IMR-90 (cell line): ENCODE measurements around the gene MYCT1. TPM values are rescaled to one million over a fixed set of nuclear protein-coding genes. Genes with fewer than 3 reads are reported as not detected.

ENCODE experiments used
- ATAC-seq: fragments of 200-7000 bp; cut with Tn5 transposase; 2 replicates; pipeline ENCODE4 v1.9.1; 2020; ENCODE audit warnings: low read depth, mild to moderate bottlenecking, moderate library complexity
- BruUV-seq: library from RNA; stranded (reverse); fragments of 400-500 nt; replicated peaks from 2 replicates; lab custom pipeline; 2021; lab: Mats Ljungman, UMichigan
- CTCF ChIA-PET: fragments of 300-600 bp; formaldehyde crosslinking; extraction: SDS; loops from one replicate; lab custom pipeline; 2021; ENCODE audit warnings: antibody characterized with exemption; lab: Yijun Ruan, JAX
- POLR2A ChIA-PET: fragments of 300-600 bp; sonication (Branson Sonifier 250); formaldehyde crosslinking; loops from one replicate; lab custom pipeline; 2022; ENCODE audit warnings: antibody characterized with exemption; ENCODE audit not compliant: unreplicated experiment; lab: Charles Lee
- DNase-seq: peaks from one replicate; pipeline ENCODE4 v3.0.0; 2013
- H2AFZ ChIP-seq: replicated peaks from 2 replicates; pipeline ENCODE3; 2013; ENCODE audit warnings: low read length, mild to moderate bottlenecking; ENCODE audit not compliant: poor library complexity
- H2AK5ac ChIP-seq: 2 replicates; pipeline ENCODE4 v1.6.1; 2013; ENCODE audit warnings: low read depth, low read length, inconsistent platforms
- H2AK9ac ChIP-seq: replicated peaks from 2 replicates; pipeline ENCODE3; 2013; ENCODE audit warnings: mild to moderate bottlenecking, low read depth, low read length, moderate library complexity; ENCODE audit not compliant: poor library complexity
- H2BK120ac ChIP-seq: 2 replicates; pipeline ENCODE4 v1.6.1; 2013; ENCODE audit warnings: low read depth, low read length, inconsistent platforms
- H2BK15ac ChIP-seq: 3 replicates; pipeline ENCODE4 v1.6.1; 2013; ENCODE audit warnings: low read depth, low read length, inconsistent platforms
- H2BK20ac ChIP-seq: 2 replicates; pipeline ENCODE4 v1.6.1; 2013; ENCODE audit warnings: low read depth, mild to moderate bottlenecking, inconsistent platforms, low read length, moderate library complexity
- H2BK5ac ChIP-seq: 2 replicates; pipeline ENCODE4 v1.6.1; 2013; ENCODE audit warnings: mild to moderate bottlenecking, low read depth, low read length, inconsistent platforms; ENCODE audit not compliant: poor library complexity, severe bottlenecking
- H3K14ac ChIP-seq: replicated peaks from 2 replicates; pipeline ENCODE4 v1.6.1; 2013; ENCODE audit warnings: low read depth, low read length, inconsistent platforms
- H3K18ac ChIP-seq: 2 replicates; pipeline ENCODE4 v1.6.1; 2013; ENCODE audit warnings: low read depth, low read length, control low read depth
- H3K23ac ChIP-seq: 2 replicates; pipeline ENCODE4 v1.6.1; 2013; ENCODE audit warnings: low read depth, low read length, inconsistent platforms
- H3K27ac ChIP-seq: 2 replicates; pipeline ENCODE4 v1.5.1; 2013; ENCODE audit warnings: mild to moderate bottlenecking, control low read depth, low read length; ENCODE audit not compliant: insufficient read depth
- H3K27me3 ChIP-seq: 2 replicates; pipeline ENCODE4 v1.6.1; 2013; ENCODE audit warnings: low read length; ENCODE audit not compliant: control insufficient read depth, insufficient read depth
- H3K36me3 ChIP-seq: 2 replicates; pipeline ENCODE4 v1.6.1; 2013; ENCODE audit warnings: low read length, mixed read lengths; ENCODE audit not compliant: control insufficient read depth, insufficient read depth
- H3K4ac ChIP-seq: 2 replicates; pipeline ENCODE4 v1.6.1; 2013; ENCODE audit warnings: low read depth, low read length, inconsistent platforms
- H3K4me1 ChIP-seq: 2 replicates; pipeline ENCODE4 v1.6.1; 2013; ENCODE audit warnings: low read length, mixed read lengths; ENCODE audit not compliant: control insufficient read depth, insufficient read depth
- H3K4me2 ChIP-seq: 2 replicates; pipeline ENCODE4 v1.6.1; 2013; ENCODE audit warnings: low read depth, mild to moderate bottlenecking, control low read depth, low read length, moderate library complexity
- H3K4me3 ChIP-seq: 2 replicates; pipeline ENCODE4 v1.5.1; 2013; ENCODE audit warnings: low read depth, mild to moderate bottlenecking, control low read depth, low read length, moderate library complexity; ENCODE audit not compliant: insufficient read depth
- H3K56ac ChIP-seq: 2 replicates; pipeline ENCODE4 v1.6.1; 2013; ENCODE audit warnings: low read length, inconsistent platforms; ENCODE audit not compliant: insufficient read depth; ENCODE audit errors: extremely low read depth
- H3K79me1 ChIP-seq, 2 experiments: 2 replicates each; pipeline ENCODE4 v1.6.1; 2013; ENCODE audit warnings: low read length in 2 of 2, inconsistent platforms in 1 of 2, low read depth in 1 of 2
- H3K9ac ChIP-seq: 2 replicates; pipeline ENCODE4 v1.6.1; 2013; ENCODE audit warnings: low read depth, low read length, control low read depth
- H3K9me1 ChIP-seq: 2 replicates; pipeline ENCODE4 v1.6.1; 2013; ENCODE audit warnings: low read length, inconsistent platforms; ENCODE audit not compliant: insufficient read depth
- H3K9me3 ChIP-seq: 2 replicates; pipeline ENCODE4 v1.6.1; 2013; ENCODE audit warnings: low read length; ENCODE audit not compliant: control insufficient read depth, insufficient read depth
- H4K20me1 ChIP-seq: 2 replicates; pipeline ENCODE4 v1.6.1; 2013; ENCODE audit warnings: low read length, inconsistent platforms; ENCODE audit not compliant: insufficient read depth
- H4K5ac ChIP-seq: 2 replicates; pipeline ENCODE4 v1.6.1; 2013; ENCODE audit warnings: mild to moderate bottlenecking, low read depth, low read length, control low read depth
- H4K8ac ChIP-seq, 2 experiments: 2 replicates each; pipeline ENCODE4 v1.6.1; 2013; ENCODE audit warnings: low read depth in 2 of 2, low read length in 2 of 2, control low read depth in 1 of 2, inconsistent platforms in 1 of 2
- H4K91ac ChIP-seq: 2 replicates; pipeline ENCODE4 v1.6.1; 2013; ENCODE audit warnings: low read depth, low read length, inconsistent platforms; ENCODE audit not compliant: insufficient read depth
- BHLHE40 ChIP-seq: fragments of 150-350 bp; IDR thresholded peaks from 2 replicates; pipeline ENCODE4 v1.6.1; 2016; ENCODE audit warnings: mild to moderate bottlenecking, low read depth, low read length
- CEBPB ChIP-seq: IDR thresholded peaks from 2 replicates; pipeline ENCODE4 v1.6.1; 2012; ENCODE audit warnings: low read depth, low read length, improper control_type of control experiment
- CHD1 ChIP-seq: IDR thresholded peaks from 2 replicates; pipeline ENCODE4 v1.6.1; 2012; ENCODE audit warnings: low read depth, low read length, improper control_type of control experiment
- FOS ChIP-seq: fragments of 150-350 bp; IDR thresholded peaks from 2 replicates; pipeline ENCODE4 v1.6.1; 2016; ENCODE audit warnings: low read depth, low read length
- MAFK ChIP-seq: IDR thresholded peaks from 2 replicates; pipeline ENCODE4 v1.6.1; 2012; ENCODE audit warnings: low read depth, low read length, improper control_type of control experiment
- MAZ ChIP-seq: IDR thresholded peaks from 2 replicates; pipeline ENCODE4 v1.6.1; 2012; ENCODE audit warnings: low read depth, mild to moderate bottlenecking, low read length, improper control_type of control experiment, moderate library complexity, borderline replicate concordance
- MXI1 ChIP-seq: IDR thresholded peaks from 2 replicates; pipeline ENCODE4 v1.6.1; 2012; ENCODE audit warnings: low read depth, mild to moderate bottlenecking, low read length, moderate library complexity, borderline replicate concordance
- NFE2L2 ChIP-seq: fragments of 150-350 bp; IDR thresholded peaks from 2 replicates; pipeline ENCODE4 v1.6.1; 2016; ENCODE audit warnings: low read depth, mild to moderate bottlenecking, low read length
- POLR2A ChIP-seq: IDR thresholded peaks from 2 replicates; pipeline ENCODE4 v1.6.1; 2012; ENCODE audit warnings: mild to moderate bottlenecking, low read depth, low read length
- RAD21 ChIP-seq: IDR thresholded peaks from 2 replicates; pipeline ENCODE4 v1.6.1; 2012; ENCODE audit warnings: low read length, improper control_type of control experiment
- RCOR1 ChIP-seq: IDR thresholded peaks from 2 replicates; pipeline ENCODE4 v1.6.1; 2012; ENCODE audit warnings: mild to moderate bottlenecking, low read length, improper control_type of control experiment; ENCODE audit not compliant: insufficient replicate concordance
- RFX5 ChIP-seq: IDR thresholded peaks from 2 replicates; pipeline ENCODE4 v1.8.0; 2012; ENCODE audit warnings: low read depth, mild to moderate bottlenecking, low read length, moderate library complexity
- SMC3 ChIP-seq: fragments of 150-350 bp; IDR thresholded peaks from 2 replicates; pipeline ENCODE4 v1.6.1; 2016; ENCODE audit warnings: low read depth, mild to moderate bottlenecking, antibody characterized with exemption, low read length, moderate library complexity
- USF2 ChIP-seq: fragments of 150-350 bp; IDR thresholded peaks from 2 replicates; pipeline ENCODE4 v1.6.1; 2017; ENCODE audit warnings: mild to moderate bottlenecking, antibody characterized with exemption, low read length, low read depth
- WGBS, 2 experiments: methylation state at CpG; one replicate each; pipeline versions ENCODE4 v1.1.5 to v1.1.7; 2013; ENCODE audit warnings: missing lambda C conversion rate in 2 of 2; ENCODE audit not compliant: insufficient read length in 1 of 2; ENCODE audit errors: extremely low coverage in 2 of 2; 5-methylcytosine and 5-hydroxymethylcytosine counted together
- dilution Hi-C: fragments of 300-500 bp; cut with HindIII; formaldehyde crosslinking; loops from one replicate; pipeline ENCODE4 v1.14.3; 2018; ENCODE audit warnings: low sequenced_read_pairs; ENCODE audit not compliant: unreplicated experiment
- in situ Hi-C: fragments of 300-500 bp; cut with MboI; formaldehyde crosslinking; loops from 3 replicates; pipeline ENCODE4 v1.14.3; 2019; ENCODE audit warnings: low sequenced_read_pairs, inconsistent platforms, mixed read lengths
- intact Hi-C: fragments of 100-400 bp; cut with micrococcal nuclease; formaldehyde crosslinking; loops from 2 replicates; pipeline ENCODE4 v1.10.0; 2022
- polyA plus RNA-seq, 3 experiments: library from polyadenylated mRNA; depleted of rRNA; stranded (reverse); fragments of >200 nt; gene quantifications; 2 replicates each; pipeline ENCODE4 v1.2.3, GENCODE V29; 2012; ENCODE audit warnings: low replicate concordance in 1 of 3
- total RNA-seq: library from RNA; depleted of rRNA; stranded (reverse); fragments of >200 nt; gene quantifications from 2 replicates; pipeline ENCODE4 v1.2.3, GENCODE V29; 2012
- TF ChIP-seq, protein P1 (sequence below): conservative IDR thresholded peaks from 2 replicates; pipeline ENCODE4 v1.5.1; 2012; ENCODE audit warnings: mild to moderate bottlenecking, low read depth, low read length, improper control_type of control experiment
- TF ChIP-seq, protein P2 (sequence below): fragments of 150-350 bp; IDR thresholded peaks from 2 replicates; pipeline ENCODE4 v1.6.1; 2016; ENCODE audit warnings: low read depth, mild to moderate bottlenecking, low read length, moderate library complexity, borderline replicate concordance

MYCT1 gene
- total and polyA plus RNA-seq, 2 of the 4 experiments (the other 2 are of a cell fraction) = 0.89 to 0.90 TPM

DNA sequence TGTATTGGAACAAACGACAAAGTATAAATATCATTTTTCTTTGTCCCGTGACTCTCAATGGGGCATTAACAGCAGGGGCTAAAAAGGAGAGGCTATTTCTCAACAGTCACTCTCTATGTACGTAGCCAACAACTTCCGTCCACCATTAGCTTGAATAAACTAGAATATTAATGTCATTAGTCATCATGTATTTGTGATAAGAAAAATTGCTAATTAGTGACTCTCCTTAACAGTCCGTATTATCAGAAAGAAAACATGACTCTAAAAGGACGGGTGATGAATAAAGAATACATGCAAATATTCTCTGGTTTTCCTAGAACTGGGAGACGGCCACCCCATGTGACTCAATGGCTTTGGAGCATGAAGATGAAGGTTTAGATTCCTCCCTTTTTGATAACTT lies 71.5 kb downstream of the MYCT1 start:
- no CpG with 5 or more reads among the region's 7 CpGs for WGBS, 2 experiments
- Histone ChIP-seq H2AK5ac (no peak overlapping the region), H2BK5ac (no peak overlapping the region), H4K20me1 (no peaks in the 10 kb centered on the region), H3K9ac (no peak overlapping the region), H3K9me1 (no peaks in the 10 kb centered on the region), H3K9me3 (no peaks in the 10 kb centered on the region), H3K14ac (no peak overlapping the region), H3K56ac (no peak overlapping the region), H3K79me1 (no peaks in the 10 kb centered on the region), H3K4ac (no peak overlapping the region), H2BK120ac (no peak overlapping the region), H2AFZ (no peak overlapping the region), H4K5ac (no peak overlapping the region), H3K18ac (no peak overlapping the region), H2AK9ac (no peak overlapping the region), H2BK20ac (no peak overlapping the region), H4K8ac (no peak overlapping the region), H3K36me3 (no peaks in the 10 kb centered on the region), H3K23ac (no peak overlapping the region), H4K91ac (no peak overlapping the region), H3K4me2 (no peak overlapping the region), H3K27me3 (0 out of 2 replicates have a peak, but pooled peaks cover 2% of the 10 kb centered on the region), H3K4me1 (no peaks in the 10 kb centered on the region), H3K27ac (no peak overlapping the region), H2BK15ac (no peak overlapping the region), H3K4me3 (no peak overlapping the region)
- in situ Hi-C loops (no loop called here), dilution Hi-C loops (no loop called here), intact Hi-C loops (no loop called here)
- DNase-seq (no peak), ATAC-seq (no peak)
- BruUV-seq = no TSS peak
- TF ChIP-seq RAD21 (no peak), CEBPB (no peak), MAFK (no peak), RCOR1 (no peak), SMC3 (no peak), POLR2A (no peak), FOS (no peak), RFX5 (no peak), USF2 (no peak), MAZ (no peak), MXI1 (no peak), NFE2L2 (no peak), BHLHE40 (no peak), CHD1 (no peak)
- TF ChIP-seq, protein P1, sequence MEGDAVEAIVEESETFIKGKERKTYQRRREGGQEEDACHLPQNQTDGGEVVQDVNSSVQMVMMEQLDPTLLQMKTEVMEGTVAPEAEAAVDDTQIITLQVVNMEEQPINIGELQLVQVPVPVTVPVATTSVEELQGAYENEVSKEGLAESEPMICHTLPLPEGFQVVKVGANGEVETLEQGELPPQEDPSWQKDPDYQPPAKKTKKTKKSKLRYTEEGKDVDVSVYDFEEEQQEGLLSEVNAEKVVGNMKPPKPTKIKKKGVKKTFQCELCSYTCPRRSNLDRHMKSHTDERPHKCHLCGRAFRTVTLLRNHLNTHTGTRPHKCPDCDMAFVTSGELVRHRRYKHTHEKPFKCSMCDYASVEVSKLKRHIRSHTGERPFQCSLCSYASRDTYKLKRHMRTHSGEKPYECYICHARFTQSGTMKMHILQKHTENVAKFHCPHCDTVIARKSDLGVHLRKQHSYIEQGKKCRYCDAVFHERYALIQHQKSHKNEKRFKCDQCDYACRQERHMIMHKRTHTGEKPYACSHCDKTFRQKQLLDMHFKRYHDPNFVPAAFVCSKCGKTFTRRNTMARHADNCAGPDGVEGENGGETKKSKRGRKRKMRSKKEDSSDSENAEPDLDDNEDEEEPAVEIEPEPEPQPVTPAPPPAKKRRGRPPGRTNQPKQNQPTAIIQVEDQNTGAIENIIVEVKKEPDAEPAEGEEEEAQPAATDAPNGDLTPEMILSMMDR = no peak
- TF ChIP-seq, protein P2, sequence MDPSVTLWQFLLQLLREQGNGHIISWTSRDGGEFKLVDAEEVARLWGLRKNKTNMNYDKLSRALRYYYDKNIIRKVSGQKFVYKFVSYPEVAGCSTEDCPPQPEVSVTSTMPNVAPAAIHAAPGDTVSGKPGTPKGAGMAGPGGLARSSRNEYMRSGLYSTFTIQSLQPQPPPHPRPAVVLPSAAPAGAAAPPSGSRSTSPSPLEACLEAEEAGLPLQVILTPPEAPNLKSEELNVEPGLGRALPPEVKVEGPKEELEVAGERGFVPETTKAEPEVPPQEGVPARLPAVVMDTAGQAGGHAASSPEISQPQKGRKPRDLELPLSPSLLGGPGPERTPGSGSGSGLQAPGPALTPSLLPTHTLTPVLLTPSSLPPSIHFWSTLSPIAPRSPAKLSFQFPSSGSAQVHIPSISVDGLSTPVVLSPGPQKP = no peak
- ChIA-PET POLR2A (no interaction called here), CTCF (no interaction called here)
